Endothelial cell of umbilical vein (primary cell): ENCODE data around the gene PDHB.

Source experiments
- CTCF ChIP-seq, 2 donors: IDR thresholded peaks; 1 replicate in 1 of 2; 2 replicates in 1 of 2; pipeline ENCODE4 v1.5.1; 2011; ENCODE audit warnings: low read length in 2 of 2, mild to moderate bottlenecking in 2 of 2, moderate library complexity in 2 of 2, control low read depth in 1 of 2, inconsistent platforms in 1 of 2, low read depth in 1 of 2; ENCODE audit not compliant: insufficient read depth in 1 of 2; ENCODE audit errors: extremely low read depth in 1 of 2
- JUN ChIP-seq: IDR thresholded peaks from 2 replicates; pipeline ENCODE4 v1.6.1; 2011; ENCODE audit warnings: borderline replicate concordance, low read depth; ENCODE audit not compliant: insufficient read length, insufficient read depth
- MYC ChIP-seq: IDR thresholded peaks from one replicate; pipeline ENCODE4 v1.6.1; 2011; ENCODE audit warnings: mild to moderate bottlenecking, low read depth, low read length
- POLR2A ChIP-seq: IDR thresholded peaks from 2 replicates; pipeline ENCODE4 v1.6.1; 2012; ENCODE audit warnings: low read depth, mild to moderate bottlenecking, control low read depth, low read length
- POLR2AphosphoS5 ChIP-seq: IDR thresholded peaks from 2 replicates; pipeline ENCODE4 v1.6.1; 2012; ENCODE audit warnings: low read depth, mild to moderate bottlenecking, control low read depth, low read length, moderate library complexity; ENCODE audit not compliant: insufficient read depth

GRCh38 chr3:58394339-58394738 lies 39.3 kb downstream of the PDHB start:
- TF ChIP-seq CTCF (IDR thresholded peaks at IDR 0.05; ENCODE audit: extremely low read depth in 1 of 2, insufficient read depth in 1 of 2, low read depth in 1 of 2, low read length in 2 of 2) (no peak), POLR2A (no peak), MYC (no peak), POLR2AphosphoS5 (no peak), JUN (no peak)
